Keratinocyte (primary cell): ENCODE measurements around the gene ITSN1. TPM values are rescaled to one million over a fixed set of nuclear protein-coding genes. Genes with fewer than 3 reads are reported as not detected.

Experiments used
- DNase-seq: peaks from one replicate; pipeline ENCODE4 v3.0.0-alpha.2; 2011; ENCODE audit warnings: low read depth, missing footprints, low spot score
- FAIRE-seq: peaks from 2 replicates; lab custom pipeline; 2011; peaks lifted over from hg19 to GRCh38; lab: Jason Lieb, UNC
- H2AFZ ChIP-seq: 2 replicates; pipeline ENCODE4 v1.6.0; 2012; ENCODE audit warnings: low read length, control low read depth, inconsistent platforms; ENCODE audit not compliant: control insufficient read depth
- H3K27ac ChIP-seq: 2 replicates; pipeline ENCODE4 v1.5.1; 2011; ENCODE audit warnings: low read length; ENCODE audit not compliant: control insufficient read depth, insufficient read depth
- H3K27me3 ChIP-seq: 3 replicates; pipeline ENCODE4 v1.6.0; 2011; ENCODE audit warnings: low read length; ENCODE audit not compliant: control insufficient read depth, insufficient read depth; ENCODE audit errors: extremely low read depth
- H3K36me3 ChIP-seq, 2 experiments: 2 replicates in 1 of 2; 3 replicates in 1 of 2; pipeline ENCODE4 v1.5.1; 2011; ENCODE audit warnings: low read length in 2 of 2, mild to moderate bottlenecking in 1 of 2; ENCODE audit not compliant: control insufficient read depth in 2 of 2, insufficient read depth in 2 of 2; ENCODE audit errors: extremely low read depth in 1 of 2
- H3K4me1 ChIP-seq: 3 replicates; pipeline ENCODE4 v1.5.1; 2011; ENCODE audit warnings: low read length; ENCODE audit not compliant: control insufficient read depth, insufficient read depth; ENCODE audit errors: extremely low read depth
- H3K4me2 ChIP-seq: 3 replicates; pipeline ENCODE4 v1.6.0; 2011; ENCODE audit warnings: low read depth, low read length; ENCODE audit not compliant: control insufficient read depth, insufficient read depth; ENCODE audit errors: extremely low read depth
- H3K4me3 ChIP-seq, 3 experiments: fragments of 200-600 bp in 1 of 3; sonication (generic) in 1 of 3; 2 replicates in 2 of 3; 3 replicates in 1 of 3; pipeline ENCODE4 v1.5.1; 2011 to 2016; ENCODE audit warnings: low read length in 3 of 3, mild to moderate bottlenecking in 3 of 3, control low read depth in 2 of 3, inconsistent platforms in 1 of 3, low read depth in 1 of 3, mixed read lengths in 1 of 3, mixed run types in 1 of 3, moderate library complexity in 1 of 3; ENCODE audit not compliant: control insufficient read depth in 2 of 3, insufficient read depth in 2 of 3; ENCODE audit errors: extremely low read depth in 1 of 3
- H3K79me2 ChIP-seq: 2 replicates; pipeline ENCODE4 v1.6.0; 2012; ENCODE audit warnings: low read length; ENCODE audit not compliant: control insufficient read depth, insufficient read depth
- H3K9ac ChIP-seq: 3 replicates; pipeline ENCODE4 v1.6.0; 2011; ENCODE audit warnings: low read length; ENCODE audit not compliant: control insufficient read depth, insufficient read depth; ENCODE audit errors: extremely low read depth
- H3K9me1 ChIP-seq: 3 replicates; pipeline ENCODE4 v1.6.0; 2011; ENCODE audit warnings: low read length; ENCODE audit not compliant: control insufficient read depth, insufficient read depth; ENCODE audit errors: extremely low read depth
- H3K9me3 ChIP-seq: 2 replicates; pipeline ENCODE4 v1.5.1; 2012; ENCODE audit warnings: low read depth, low read length; ENCODE audit not compliant: control insufficient read depth
- H4K20me1 ChIP-seq: 3 replicates; pipeline ENCODE4 v1.6.0; 2011; ENCODE audit warnings: low read length; ENCODE audit not compliant: control insufficient read depth, insufficient read depth; ENCODE audit errors: extremely low read depth
- EZH2 ChIP-seq: IDR thresholded peaks from one replicate; pipeline ENCODE4 v1.6.1; 2012; ENCODE audit warnings: inconsistent platforms, mild to moderate bottlenecking, low read length, moderate library complexity
- dilution Hi-C: fragments of 300-500 bp; cut with MboI; formaldehyde crosslinking; loops from one replicate; pipeline ENCODE4 v1.7.0; 2020; ENCODE audit warnings: low sequenced_read_pairs; ENCODE audit not compliant: extremely low pct_ligation_motif_present
- polyA plus RNA-seq, 5 experiments: library from polyadenylated mRNA; depleted of rRNA in 3 of 5; stranded (reverse) in 3 of 5; stranded (forward) in 1 of 5; unstranded in 1 of 5; fragments of >200 nt; gene quantifications; 1 replicate in 1 of 5; 2 replicates in 3 of 5; 3 replicates in 1 of 5; pipeline versions ENCODE4 v1.2.1 to v1.2.3, GENCODE V29; 2011 to 2012; ENCODE audit warnings: missing spikeins in 2 of 5, low read depth in 1 of 5, low replicate concordance in 1 of 5
- TF ChIP-seq, protein P1 (sequence below), 3 experiments: IDR thresholded peaks in 1 of 3; conservative IDR thresholded peaks in 1 of 3; optimal IDR thresholded peaks in 1 of 3; 2 replicates in 2 of 3; 3 replicates in 1 of 3; pipeline versions ENCODE3 to v1.5.1; 2011; ENCODE audit warnings: low read length in 3 of 3, mild to moderate bottlenecking in 3 of 3, moderate library complexity in 2 of 3, control low read depth in 1 of 3, inconsistent platforms in 1 of 3; ENCODE audit not compliant: insufficient read depth in 2 of 3; ENCODE audit errors: extremely low read depth in 1 of 3

ITSN1 gene
- polyA plus RNA-seq, 1 donor (not counting 4 experiments of a cell fraction or from before 2014, with no cell fraction given): 34.3 TPM

DNA sequence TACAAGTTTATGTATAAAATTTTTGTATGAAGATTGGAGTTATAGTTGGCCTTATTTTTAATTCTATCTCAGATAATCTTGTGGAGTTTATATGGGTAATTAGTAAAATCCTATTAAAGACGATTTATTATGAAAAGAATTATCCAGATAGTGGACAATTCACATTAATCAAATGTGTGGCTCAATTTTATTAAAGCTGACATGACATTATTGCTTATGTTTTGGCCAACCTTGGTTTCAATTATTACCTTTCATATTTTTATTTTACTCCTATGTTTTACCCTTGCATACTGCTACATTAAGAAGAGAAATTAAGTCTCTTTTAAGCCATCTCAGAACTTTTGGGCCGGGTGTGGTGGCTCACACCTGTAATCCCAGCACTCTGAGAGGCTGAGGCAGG lies 110.0 kb downstream of the ITSN1 start:
- H3K27me3 ChIP-seq: no peaks in the 10 kb centered on the region
- peaks cover 2 to 3% of the 10 kb centered on the region in 2 experiments for H3K36me3 ChIP-seq
- TF ChIP-seq, protein P1, sequence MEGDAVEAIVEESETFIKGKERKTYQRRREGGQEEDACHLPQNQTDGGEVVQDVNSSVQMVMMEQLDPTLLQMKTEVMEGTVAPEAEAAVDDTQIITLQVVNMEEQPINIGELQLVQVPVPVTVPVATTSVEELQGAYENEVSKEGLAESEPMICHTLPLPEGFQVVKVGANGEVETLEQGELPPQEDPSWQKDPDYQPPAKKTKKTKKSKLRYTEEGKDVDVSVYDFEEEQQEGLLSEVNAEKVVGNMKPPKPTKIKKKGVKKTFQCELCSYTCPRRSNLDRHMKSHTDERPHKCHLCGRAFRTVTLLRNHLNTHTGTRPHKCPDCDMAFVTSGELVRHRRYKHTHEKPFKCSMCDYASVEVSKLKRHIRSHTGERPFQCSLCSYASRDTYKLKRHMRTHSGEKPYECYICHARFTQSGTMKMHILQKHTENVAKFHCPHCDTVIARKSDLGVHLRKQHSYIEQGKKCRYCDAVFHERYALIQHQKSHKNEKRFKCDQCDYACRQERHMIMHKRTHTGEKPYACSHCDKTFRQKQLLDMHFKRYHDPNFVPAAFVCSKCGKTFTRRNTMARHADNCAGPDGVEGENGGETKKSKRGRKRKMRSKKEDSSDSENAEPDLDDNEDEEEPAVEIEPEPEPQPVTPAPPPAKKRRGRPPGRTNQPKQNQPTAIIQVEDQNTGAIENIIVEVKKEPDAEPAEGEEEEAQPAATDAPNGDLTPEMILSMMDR (optimal IDR thresholded peaks at IDR 0.05 in 1 of 3, IDR thresholded peaks at IDR 0.05 in 1 of 3, conservative IDR thresholded peaks at IDR 0.05 in 1 of 3; ENCODE audit: extremely low read depth in 1 of 3, insufficient read depth in 2 of 3, low read length in 3 of 3): no peak
- TF ChIP-seq EZH2: no peak
- no peak overlapping the region for H3K9ac ChIP-seq
- no peak overlapping the region for H3K27ac ChIP-seq
- H4K20me1 ChIP-seq: no peaks in the 10 kb centered on the region
- H3K4me3 ChIP-seq: no peak overlapping the region
- H3K9me1 ChIP-seq: no peaks in the 10 kb centered on the region
- dilution Hi-C loops: no loop called here
- FAIRE-seq: no peak
- no peaks in the 10 kb centered on the region for H3K79me2 ChIP-seq
- no peak for DNase-seq
- H3K4me1 ChIP-seq: peaks cover 9% of the 10 kb centered on the region
- no peak overlapping the region for H2AFZ ChIP-seq
- H3K4me2 ChIP-seq: no peak overlapping the region
- H3K9me3 ChIP-seq: no peaks in the 10 kb centered on the region

DNA sequence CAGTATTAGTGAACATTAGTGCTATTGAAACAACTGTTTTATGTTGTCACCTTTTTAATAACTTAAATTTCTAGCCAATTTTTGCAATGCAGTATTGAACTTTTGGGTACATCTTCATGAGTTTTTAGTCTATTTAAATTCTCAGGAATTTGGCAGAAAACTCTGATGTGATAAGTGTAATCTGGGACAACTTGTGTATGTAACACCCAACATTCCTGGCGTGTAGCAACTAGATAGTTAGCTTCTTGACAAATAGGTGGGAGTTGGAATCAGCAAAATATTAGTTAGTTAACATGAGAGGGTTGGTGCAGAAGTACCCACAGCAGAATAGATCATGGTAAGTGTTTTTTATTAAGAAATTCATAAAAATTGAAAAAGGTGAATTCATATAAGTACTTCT lies 111.6 kb downstream of the ITSN1 start:
- no peaks in the 10 kb centered on the region for H3K9me3 ChIP-seq
- H3K9me1 ChIP-seq: no peaks in the 10 kb centered on the region
- no peak overlapping the region for H3K27ac ChIP-seq
- DNase-seq: no peak
- TF ChIP-seq, protein P1 (optimal IDR thresholded peaks at IDR 0.05 in 1 of 3, IDR thresholded peaks at IDR 0.05 in 1 of 3, conservative IDR thresholded peaks at IDR 0.05 in 1 of 3; ENCODE audit: extremely low read depth in 1 of 3, insufficient read depth in 2 of 3, low read length in 3 of 3): no peak
- no peak for TF ChIP-seq EZH2
- H3K9ac ChIP-seq: no peak overlapping the region
- H3K36me3 ChIP-seq: peaks cover 2 to 3% of the 10 kb centered on the region in 2 experiments
- H3K4me2 ChIP-seq: peak overlapping the region; percentile 22
- no peaks in the 10 kb centered on the region for H3K27me3 ChIP-seq
- no peaks in the 10 kb centered on the region for H3K79me2 ChIP-seq
- no peaks in the 10 kb centered on the region for H4K20me1 ChIP-seq
- no peak overlapping the region for H2AFZ ChIP-seq
- peaks cover 9% of the 10 kb centered on the region for H3K4me1 ChIP-seq
- H3K4me3 ChIP-seq: no peak overlapping the region
- no peak for FAIRE-seq
- dilution Hi-C loops: no loop called here
